Stomach (tissue), 4 donors: ENCODE results near the gene BRSK2.

Experiments
- POLR2A ChIP-seq, 4 donors: fragments of 450-650 bp; IDR thresholded peaks; one replicate each; pipeline ENCODE4 v1.6.1; 2016; ENCODE audit warnings: antibody characterized with exemption in 4 of 4, control low read depth in 2 of 4, mild to moderate bottlenecking in 1 of 4, moderate library complexity in 1 of 4
- TF ChIP-seq, protein P1 (sequence below), 7 experiments: fragments of 450-650 bp in 4 of 7; fragments of 200-600 bp in 3 of 7; sonication (generic) in 3 of 7; IDR thresholded peaks; one replicate each; pipeline ENCODE4 v1.5.1; 2016 to 2019; ENCODE audit warnings: antibody characterized with exemption in 7 of 7, control low read depth in 2 of 7, mild to moderate bottlenecking in 1 of 7

DNA sequence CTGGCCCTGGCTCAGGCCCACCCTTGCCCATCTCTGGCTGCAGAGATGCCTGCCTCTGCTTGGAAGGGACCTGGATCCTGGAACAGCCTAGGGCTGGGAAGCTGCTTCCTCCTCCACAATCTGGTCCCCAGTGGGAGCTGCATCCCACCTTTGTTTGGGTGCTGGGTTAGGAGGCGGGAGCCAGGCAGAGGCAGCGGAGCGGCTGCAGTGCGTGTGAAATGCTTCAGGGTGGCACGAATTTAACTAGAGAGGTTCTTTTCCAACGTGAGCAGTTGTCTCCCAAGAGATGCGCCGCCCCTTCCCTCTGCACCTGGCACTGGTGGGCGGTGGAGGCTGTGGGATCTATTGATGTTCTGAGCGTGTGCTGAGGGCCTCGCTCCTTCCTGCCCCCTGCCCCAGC, 31.6 kb downstream of the BRSK2 start:
- TF ChIP-seq, protein P1, sequence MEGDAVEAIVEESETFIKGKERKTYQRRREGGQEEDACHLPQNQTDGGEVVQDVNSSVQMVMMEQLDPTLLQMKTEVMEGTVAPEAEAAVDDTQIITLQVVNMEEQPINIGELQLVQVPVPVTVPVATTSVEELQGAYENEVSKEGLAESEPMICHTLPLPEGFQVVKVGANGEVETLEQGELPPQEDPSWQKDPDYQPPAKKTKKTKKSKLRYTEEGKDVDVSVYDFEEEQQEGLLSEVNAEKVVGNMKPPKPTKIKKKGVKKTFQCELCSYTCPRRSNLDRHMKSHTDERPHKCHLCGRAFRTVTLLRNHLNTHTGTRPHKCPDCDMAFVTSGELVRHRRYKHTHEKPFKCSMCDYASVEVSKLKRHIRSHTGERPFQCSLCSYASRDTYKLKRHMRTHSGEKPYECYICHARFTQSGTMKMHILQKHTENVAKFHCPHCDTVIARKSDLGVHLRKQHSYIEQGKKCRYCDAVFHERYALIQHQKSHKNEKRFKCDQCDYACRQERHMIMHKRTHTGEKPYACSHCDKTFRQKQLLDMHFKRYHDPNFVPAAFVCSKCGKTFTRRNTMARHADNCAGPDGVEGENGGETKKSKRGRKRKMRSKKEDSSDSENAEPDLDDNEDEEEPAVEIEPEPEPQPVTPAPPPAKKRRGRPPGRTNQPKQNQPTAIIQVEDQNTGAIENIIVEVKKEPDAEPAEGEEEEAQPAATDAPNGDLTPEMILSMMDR (IDR thresholded peaks at IDR 0.05): no peak
- TF ChIP-seq POLR2A (IDR thresholded peaks at IDR 0.05): no peak
